Measurements from ENCODE around the gene TM4SF1. TPM values are rescaled to one million over a fixed set of nuclear protein-coding genes. Genes with fewer than 3 reads are reported as not detected.

TM4SF1 gene
- total RNA-seq, 1 donor from 2014 or later = 97.7 TPM

- H3K27me3 ChIP-seq = no peaks in the 10 kb centered on the region
- TF ChIP-seq, protein P1, sequence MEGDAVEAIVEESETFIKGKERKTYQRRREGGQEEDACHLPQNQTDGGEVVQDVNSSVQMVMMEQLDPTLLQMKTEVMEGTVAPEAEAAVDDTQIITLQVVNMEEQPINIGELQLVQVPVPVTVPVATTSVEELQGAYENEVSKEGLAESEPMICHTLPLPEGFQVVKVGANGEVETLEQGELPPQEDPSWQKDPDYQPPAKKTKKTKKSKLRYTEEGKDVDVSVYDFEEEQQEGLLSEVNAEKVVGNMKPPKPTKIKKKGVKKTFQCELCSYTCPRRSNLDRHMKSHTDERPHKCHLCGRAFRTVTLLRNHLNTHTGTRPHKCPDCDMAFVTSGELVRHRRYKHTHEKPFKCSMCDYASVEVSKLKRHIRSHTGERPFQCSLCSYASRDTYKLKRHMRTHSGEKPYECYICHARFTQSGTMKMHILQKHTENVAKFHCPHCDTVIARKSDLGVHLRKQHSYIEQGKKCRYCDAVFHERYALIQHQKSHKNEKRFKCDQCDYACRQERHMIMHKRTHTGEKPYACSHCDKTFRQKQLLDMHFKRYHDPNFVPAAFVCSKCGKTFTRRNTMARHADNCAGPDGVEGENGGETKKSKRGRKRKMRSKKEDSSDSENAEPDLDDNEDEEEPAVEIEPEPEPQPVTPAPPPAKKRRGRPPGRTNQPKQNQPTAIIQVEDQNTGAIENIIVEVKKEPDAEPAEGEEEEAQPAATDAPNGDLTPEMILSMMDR (IDR thresholded peaks at IDR 0.05) = no peak
- TF ChIP-seq POLR2AphosphoS5 (IDR thresholded peaks at IDR 0.05; ENCODE audit: insufficient read depth in 1 of 2, low read depth in 1 of 2) (no peak), POLR2A (IDR thresholded peaks at IDR 0.05) (no peak)
- peak within 1 kb of the TSS in 1 of 2 donors; percentile 3 for H3K4me3 ChIP-seq
- intact Hi-C loops (cut with DNase I) = no loop called here
- no peaks in the 10 kb centered on the region for H3K4me1 ChIP-seq
- H3K27ac ChIP-seq = peak within 1 kb of the TSS; percentile 13
- H3K9me3 ChIP-seq = no peaks in the 10 kb centered on the region
- no peak for DNase-seq (ENCODE audit: extremely low spot score in 2 of 2)
- no peaks in the 10 kb centered on the region for H3K36me3 ChIP-seq
Observed at GRCh38 chr3:149333176-149333859, 44.1 kb downstream of the TM4SF1 start, which contains the start of gene TM4SF18. Gene TM4SF18, minus strand, starts transcription at chr3:149333636. Its CDS starts 254 bp downstream, at chr3:149333382.

- Histone ChIP-seq H3K36me3 (no peaks in the 10 kb centered on the region), H3K4me1 (no peaks in the 10 kb centered on the region), H3K27me3 (no peaks in the 10 kb centered on the region), H3K27ac (peak overlapping the region; percentile 13), H3K4me3 (peak overlapping the region in 1 of 2 donors; percentile 3), H3K9me3 (no peaks in the 10 kb centered on the region)
- no peak for TF ChIP-seq POLR2A (IDR thresholded peaks at IDR 0.05)
- no peak for TF ChIP-seq POLR2AphosphoS5 (IDR thresholded peaks at IDR 0.05; ENCODE audit: insufficient read depth in 1 of 2, low read depth in 1 of 2)
- TF ChIP-seq, protein P1 (IDR thresholded peaks at IDR 0.05) = no peak
- intact Hi-C loops (cut with DNase I) = no loop called here
- DNase-seq (ENCODE audit: extremely low spot score in 2 of 2) = no peak
Observed at GRCh38 chr3:149332771-149333170, 44.7 kb downstream of the TM4SF1 start.

DNA sequence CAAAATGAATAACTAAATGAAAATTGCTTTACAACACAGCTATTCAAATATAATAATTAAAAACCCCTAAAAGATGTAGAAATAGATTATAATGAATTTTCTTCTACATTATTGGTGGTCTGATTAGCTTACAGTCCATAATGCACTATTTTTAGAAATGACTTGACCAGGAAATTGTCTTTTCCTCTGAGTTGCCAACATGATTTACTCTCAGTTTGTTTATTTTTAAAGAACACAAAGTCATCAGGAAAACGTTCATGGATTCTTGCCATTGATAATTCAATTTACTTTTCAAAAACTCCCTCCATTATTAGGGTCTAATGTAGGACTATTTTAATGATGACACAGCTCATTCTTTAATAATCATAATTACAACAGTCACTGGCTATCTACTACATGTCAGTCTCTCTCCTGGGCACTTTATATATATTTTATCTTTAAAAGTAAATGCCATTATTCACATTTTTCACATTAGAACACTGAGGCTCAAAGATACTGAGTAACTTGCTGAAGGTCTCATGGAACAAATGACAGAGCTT, 45.2 kb downstream of the TM4SF1 start:
- DNase-seq (ENCODE audit: extremely low spot score in 2 of 2) = no peak
- Histone ChIP-seq H3K27ac (no peak overlapping the region), H3K36me3 (no peaks in the 10 kb centered on the region), H3K4me1 (no peaks in the 10 kb centered on the region), H3K27me3 (no peaks in the 10 kb centered on the region), H3K4me3 (peak overlapping the region in 1 of 2 donors; percentile 3), H3K9me3 (no peaks in the 10 kb centered on the region)
- intact Hi-C loops (cut with DNase I) = no loop called here
- TF ChIP-seq POLR2A (IDR thresholded peaks at IDR 0.05) (no peak), POLR2AphosphoS5 (IDR thresholded peaks at IDR 0.05; ENCODE audit: insufficient read depth in 1 of 2, low read depth in 1 of 2) (no peak)
- TF ChIP-seq, protein P1 (IDR thresholded peaks at IDR 0.05) = no peak

GRCh38 chr3:149331396-149331795, 46.1 kb downstream of the TM4SF1 start:
- DNase-seq (ENCODE audit: extremely low spot score in 2 of 2) = no peak
- no peak overlapping the region for H3K27ac ChIP-seq

More at GRCh38 chr3:149331396-149331795, 46.1 kb downstream of the TM4SF1 start:
- Histone ChIP-seq H3K4me3 (no peak overlapping the region), H3K4me1 (no peaks in the 10 kb centered on the region), H3K36me3 (no peaks in the 10 kb centered on the region), H3K27me3 (no peaks in the 10 kb centered on the region), H3K9me3 (no peaks in the 10 kb centered on the region)
- intact Hi-C loops (cut with DNase I) = no loop called here
- TF ChIP-seq, protein P1 (IDR thresholded peaks at IDR 0.05) = no peak
- TF ChIP-seq POLR2A (IDR thresholded peaks at IDR 0.05) (no peak), POLR2AphosphoS5 (IDR thresholded peaks at IDR 0.05; ENCODE audit: insufficient read depth in 1 of 2, low read depth in 1 of 2) (no peak)

All from vagina (tissue), 2 donors.